ENCODE measurements around the gene AAMP. TPM values are rescaled to one million over a fixed set of nuclear protein-coding genes. Genes with fewer than 3 reads are reported as not detected.

The AAMP gene
- total RNA-seq, 4 donors from 2014 or later: 91.8 to 151 (median 115) TPM

DNA sequence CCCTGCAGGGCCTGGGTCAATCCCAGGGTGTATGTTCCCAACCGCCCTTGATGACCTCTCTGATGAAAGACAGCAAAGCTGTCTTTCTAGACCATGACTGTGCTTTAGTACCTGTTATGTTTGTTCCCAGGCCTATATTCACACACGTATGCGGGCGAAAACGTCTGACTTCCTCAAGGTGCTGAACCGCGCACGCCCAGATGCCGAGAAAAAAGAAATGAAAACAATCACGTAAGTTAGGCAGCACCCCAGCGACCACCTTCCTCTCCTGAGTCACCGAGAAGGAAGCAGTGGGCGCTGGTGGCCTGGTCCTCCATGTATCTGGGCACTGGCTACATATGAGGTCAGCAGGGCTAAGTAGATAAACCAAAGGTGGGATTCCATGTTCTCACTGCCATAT, 20.2 kb downstream of the AAMP start:
- no peak for TF ChIP-seq POLR2A (IDR thresholded peaks at IDR 0.05)
- TF ChIP-seq, protein P1, sequence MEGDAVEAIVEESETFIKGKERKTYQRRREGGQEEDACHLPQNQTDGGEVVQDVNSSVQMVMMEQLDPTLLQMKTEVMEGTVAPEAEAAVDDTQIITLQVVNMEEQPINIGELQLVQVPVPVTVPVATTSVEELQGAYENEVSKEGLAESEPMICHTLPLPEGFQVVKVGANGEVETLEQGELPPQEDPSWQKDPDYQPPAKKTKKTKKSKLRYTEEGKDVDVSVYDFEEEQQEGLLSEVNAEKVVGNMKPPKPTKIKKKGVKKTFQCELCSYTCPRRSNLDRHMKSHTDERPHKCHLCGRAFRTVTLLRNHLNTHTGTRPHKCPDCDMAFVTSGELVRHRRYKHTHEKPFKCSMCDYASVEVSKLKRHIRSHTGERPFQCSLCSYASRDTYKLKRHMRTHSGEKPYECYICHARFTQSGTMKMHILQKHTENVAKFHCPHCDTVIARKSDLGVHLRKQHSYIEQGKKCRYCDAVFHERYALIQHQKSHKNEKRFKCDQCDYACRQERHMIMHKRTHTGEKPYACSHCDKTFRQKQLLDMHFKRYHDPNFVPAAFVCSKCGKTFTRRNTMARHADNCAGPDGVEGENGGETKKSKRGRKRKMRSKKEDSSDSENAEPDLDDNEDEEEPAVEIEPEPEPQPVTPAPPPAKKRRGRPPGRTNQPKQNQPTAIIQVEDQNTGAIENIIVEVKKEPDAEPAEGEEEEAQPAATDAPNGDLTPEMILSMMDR (IDR thresholded peaks at IDR 0.05): no peak
- Histone ChIP-seq H3K27ac (no peak overlapping the region), H3K36me3 (peaks cover 0 to 100% (median 4%) of the 10 kb centered on the region in 3 donors), H3K4me3 (no peak overlapping the region), H3K9me3 (no peaks in the 10 kb centered on the region), H3K4me1 (no peaks in the 10 kb centered on the region), H3K27me3 (no peaks in the 10 kb centered on the region)
- no peak for DNase-seq

DNA sequence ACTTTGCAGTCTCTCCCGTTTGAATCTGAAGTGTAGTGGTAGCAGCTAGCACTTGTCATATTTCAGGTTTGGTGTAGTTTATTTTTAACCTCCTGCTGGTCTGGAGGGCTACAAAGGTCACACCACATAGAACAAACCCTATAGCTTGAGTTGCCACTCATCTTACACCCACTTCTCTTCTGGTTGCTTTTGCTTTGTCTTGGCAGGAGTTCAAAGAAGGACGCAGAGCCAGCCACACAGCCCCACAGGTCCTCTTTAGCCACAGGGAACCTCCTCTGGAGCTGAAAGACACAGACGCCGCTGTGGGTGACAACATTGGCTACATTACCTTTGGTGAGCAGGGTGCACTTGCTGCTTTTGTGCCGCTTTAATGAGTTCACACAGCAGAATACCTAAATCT, 24.7 kb downstream of the AAMP start:
- Histone ChIP-seq H3K27me3 (no peaks in the 10 kb centered on the region), H3K4me1 (no peaks in the 10 kb centered on the region), H3K27ac (no peak overlapping the region), H3K9me3 (no peaks in the 10 kb centered on the region), H3K4me3 (no peak overlapping the region), H3K36me3 (peaks cover 0 to 96% (median 4%) of the 10 kb centered on the region in 3 donors)
- TF ChIP-seq, protein P1 (IDR thresholded peaks at IDR 0.05): no peak
- TF ChIP-seq POLR2A (IDR thresholded peaks at IDR 0.05): no peak
- no peak for DNase-seq

DNA sequence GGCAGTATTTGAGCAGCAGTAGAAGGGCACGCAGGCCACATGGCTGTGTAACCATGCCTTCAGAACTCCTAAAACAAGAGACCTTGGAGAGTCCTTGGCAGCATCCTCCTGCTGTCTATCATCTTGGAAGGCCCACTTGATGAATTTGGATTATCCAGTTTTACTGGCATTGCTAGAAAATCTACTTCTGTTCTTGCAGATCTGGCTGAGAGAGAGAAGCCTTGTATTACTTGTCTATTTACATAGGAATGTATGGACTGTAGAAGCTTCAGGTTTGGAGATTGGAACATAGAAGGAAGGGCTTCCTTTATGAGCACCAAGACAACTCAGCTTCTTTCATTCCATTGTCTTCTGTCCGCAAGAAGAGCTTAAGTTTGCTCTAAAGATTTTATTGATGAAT, 25.3 kb downstream of the AAMP start:
- Histone ChIP-seq H3K27ac (no peak overlapping the region), H3K4me1 (no peaks in the 10 kb centered on the region), H3K36me3 (peaks cover 0 to 96% (median 4%) of the 10 kb centered on the region in 3 donors), H3K27me3 (no peaks in the 10 kb centered on the region), H3K4me3 (no peak overlapping the region), H3K9me3 (no peaks in the 10 kb centered on the region)
- DNase-seq: no peak
- TF ChIP-seq, protein P1 (IDR thresholded peaks at IDR 0.05): no peak
- TF ChIP-seq POLR2A (IDR thresholded peaks at IDR 0.05): no peak

DNA sequence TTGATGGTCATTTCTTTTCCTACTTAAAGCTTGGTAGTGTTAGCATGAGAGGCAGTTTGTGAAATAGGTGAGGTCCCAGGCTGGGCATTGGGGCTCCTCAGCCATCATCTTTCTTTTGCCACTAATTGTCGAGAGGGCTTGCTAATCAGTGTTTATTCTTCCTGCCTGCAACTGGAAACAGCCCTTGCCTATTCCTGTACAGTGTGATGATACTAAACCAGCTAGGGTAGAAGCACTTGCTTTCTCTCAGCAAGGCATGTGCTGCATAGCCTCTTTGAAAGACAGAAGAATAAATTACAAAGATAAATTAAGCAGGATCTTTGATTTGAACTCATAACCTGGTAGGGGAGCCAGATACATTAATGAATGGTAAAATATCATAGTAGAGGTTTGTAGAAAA, 25.7 kb downstream of the AAMP start:
- Histone ChIP-seq H3K9me3 (no peaks in the 10 kb centered on the region), H3K27ac (no peak overlapping the region), H3K36me3 (peaks cover 0 to 96% (median 4%) of the 10 kb centered on the region in 3 donors), H3K27me3 (no peaks in the 10 kb centered on the region), H3K4me1 (no peaks in the 10 kb centered on the region), H3K4me3 (no peak overlapping the region)
- DNase-seq: no peak
- no peak for TF ChIP-seq POLR2A (IDR thresholded peaks at IDR 0.05)
- TF ChIP-seq, protein P1 (IDR thresholded peaks at IDR 0.05): no peak

DNA sequence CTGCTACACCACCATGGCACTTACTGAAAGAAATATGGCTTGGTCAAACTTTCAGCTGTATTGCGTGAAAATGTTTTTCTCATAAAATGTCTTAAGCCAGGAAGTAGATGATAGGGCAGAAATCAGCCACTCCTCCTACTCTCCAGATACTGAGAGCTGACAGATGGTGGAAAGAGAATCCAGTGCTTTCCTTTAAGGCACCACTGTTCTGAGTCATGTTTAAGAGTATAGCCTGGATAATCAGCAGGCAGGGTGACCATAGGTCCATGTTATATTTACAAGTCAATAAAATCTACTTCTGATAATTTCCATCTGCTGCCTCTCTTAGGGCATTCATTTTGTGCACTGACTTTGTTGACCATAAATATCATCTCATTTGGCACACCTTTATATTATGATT, 31.1 kb downstream of the AAMP start:
- no peaks in the 10 kb centered on the region for H3K4me1 ChIP-seq
- H3K27me3 ChIP-seq: no peaks in the 10 kb centered on the region
- H3K36me3 ChIP-seq: peaks cover 0 to 96% (median 0%) of the 10 kb centered on the region in 3 donors
- DNase-seq: no peak
- TF ChIP-seq POLR2A (IDR thresholded peaks at IDR 0.05): no peak
- TF ChIP-seq, protein P1 (IDR thresholded peaks at IDR 0.05): no peak
- H3K4me3 ChIP-seq: no peak overlapping the region
- H3K27ac ChIP-seq: peak overlapping the region in 2 of 4 donors; percentile 51 to 62
- H3K9me3 ChIP-seq: no peaks in the 10 kb centered on the region

DNA sequence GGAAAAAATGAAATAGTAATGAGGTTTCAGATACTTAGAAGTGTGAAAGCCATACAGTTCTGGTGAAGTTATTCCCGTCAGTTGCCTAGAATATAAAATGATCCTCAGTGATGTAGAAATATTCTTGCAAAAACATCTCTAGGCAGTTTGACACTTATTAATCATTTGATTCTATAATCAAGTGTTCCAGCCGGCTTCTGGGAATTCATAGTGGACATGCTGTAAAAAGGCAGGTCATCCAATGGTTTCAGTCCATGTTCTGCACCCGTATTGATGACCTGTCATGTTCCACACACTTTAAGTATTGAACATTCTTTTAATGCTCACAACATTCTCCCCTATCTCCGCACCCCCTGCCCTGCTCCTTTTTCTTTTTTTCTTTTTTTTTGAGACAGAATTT, 33.1 kb downstream of the AAMP start:
- peaks cover 0 to 98% (median 0%) of the 10 kb centered on the region in 3 donors for H3K36me3 ChIP-seq
- no peak for TF ChIP-seq POLR2A (IDR thresholded peaks at IDR 0.05)
- TF ChIP-seq, protein P1 (IDR thresholded peaks at IDR 0.05): no peak

More for the DNA sequence above, 33.1 kb downstream of the AAMP start:
- no peak overlapping the region for H3K27ac ChIP-seq
- no peak for DNase-seq
- no peaks in the 10 kb centered on the region for H3K9me3 ChIP-seq
- no peaks in the 10 kb centered on the region for H3K27me3 ChIP-seq
- H3K4me3 ChIP-seq: no peak overlapping the region
- H3K4me1 ChIP-seq: peaks cover 0 to 3% (median 0%) of the 10 kb centered on the region in 4 donors

Measured in Peyer's patch (tissue), 4 donors.